NT2/D1 (cell line): Measurements from ENCODE around the gene TTLL5.

ENCODE experiments used
- DNase-seq: peaks from one replicate; pipeline ENCODE4 v3.0.0-alpha.2; 2011; ENCODE audit warnings: low read depth, low spot score
- H3K27me3 ChIP-seq: 2 replicates; pipeline ENCODE4 v1.6.0; 2011; ENCODE audit warnings: mild to moderate bottlenecking; ENCODE audit not compliant: insufficient read length, insufficient read depth
- H3K36me3 ChIP-seq: 2 replicates; pipeline ENCODE4 v1.6.1; 2011; ENCODE audit warnings: mild to moderate bottlenecking, low read length, mixed read lengths; ENCODE audit not compliant: insufficient read depth, insufficient read length
- H3K4me1 ChIP-seq: 2 replicates; pipeline ENCODE4 v1.5.1; 2011; ENCODE audit not compliant: insufficient read depth, insufficient read length
- H3K4me3 ChIP-seq: 2 replicates; pipeline ENCODE4 v1.5.1; 2011; ENCODE audit warnings: low read depth; ENCODE audit not compliant: insufficient read length
- H3K9ac ChIP-seq: 2 replicates; pipeline ENCODE4 v1.6.0; 2011; ENCODE audit warnings: low read depth; ENCODE audit not compliant: insufficient read length
- H3K9me3 ChIP-seq: 2 replicates; pipeline ENCODE4 v1.5.1; 2011; ENCODE audit warnings: mild to moderate bottlenecking, low read length; ENCODE audit not compliant: insufficient read depth
- SUZ12 ChIP-seq: IDR thresholded peaks from 2 replicates; pipeline ENCODE4 v1.6.1; 2011; ENCODE audit not compliant: insufficient read length, insufficient read depth; ENCODE audit errors: extremely low read depth
- YY1 ChIP-seq: IDR thresholded peaks from 2 replicates; pipeline ENCODE4 v1.6.1; 2011; ENCODE audit not compliant: insufficient read length, insufficient read depth
- ZNF274 ChIP-seq: IDR thresholded peaks from 2 replicates; pipeline ENCODE4 v1.6.1; 2011; ENCODE audit warnings: mild to moderate bottlenecking, low read depth, low read length

Gene TTLL5

GRCh38 chr14:75952489-75952888, 291.4 kb downstream of the TTLL5 start:
- H3K4me3 ChIP-seq = no peak overlapping the region
- no peaks in the 10 kb centered on the region for H3K4me1 ChIP-seq
- H3K9ac ChIP-seq = no peak overlapping the region
- no peaks in the 10 kb centered on the region for H3K9me3 ChIP-seq
- no peak for TF ChIP-seq ZNF274
- no peak for TF ChIP-seq SUZ12
- no peak for TF ChIP-seq YY1
- H3K27me3 ChIP-seq = no peaks in the 10 kb centered on the region
- no peak for DNase-seq
- no peaks in the 10 kb centered on the region for H3K36me3 ChIP-seq

- Histone ChIP-seq H3K4me1 (no peaks in the 10 kb centered on the region), H3K36me3 (peaks cover 2% of the 10 kb centered on the region), H3K27me3 (no peaks in the 10 kb centered on the region), H3K9me3 (no peaks in the 10 kb centered on the region), H3K9ac (no peak overlapping the region), H3K4me3 (no peak overlapping the region)
- DNase-seq = no peak
- TF ChIP-seq ZNF274 (no peak), SUZ12 (no peak), YY1 (no peak)
Observed at GRCh38 chr14:75959031-75959430, 298.0 kb downstream of the TTLL5 start.

GRCh38 chr14:75960231-75960630, 299.2 kb downstream of the TTLL5 start:
- Histone ChIP-seq H3K9me3 (no peaks in the 10 kb centered on the region), H3K27me3 (no peaks in the 10 kb centered on the region), H3K9ac (no peak overlapping the region), H3K4me1 (no peaks in the 10 kb centered on the region), H3K36me3 (peaks cover 2% of the 10 kb centered on the region), H3K4me3 (no peak overlapping the region)
- DNase-seq = no peak
- no peak for TF ChIP-seq SUZ12
- no peak for TF ChIP-seq YY1
- TF ChIP-seq ZNF274 = no peak

- no peak overlapping the region for H3K4me3 ChIP-seq
- TF ChIP-seq ZNF274 = no peak
- H3K36me3 ChIP-seq = peaks cover 2% of the 10 kb centered on the region
- H3K9ac ChIP-seq = no peak overlapping the region
- no peaks in the 10 kb centered on the region for H3K9me3 ChIP-seq
- no peak for DNase-seq
- H3K27me3 ChIP-seq = no peaks in the 10 kb centered on the region
- no peaks in the 10 kb centered on the region for H3K4me1 ChIP-seq
Observed at GRCh38 chr14:75961662-75962061, 300.6 kb downstream of the TTLL5 start.

- Histone ChIP-seq H3K4me1 (no peaks in the 10 kb centered on the region), H3K9ac (no peak overlapping the region), H3K27me3 (no peaks in the 10 kb centered on the region), H3K9me3 (no peaks in the 10 kb centered on the region; the same call in 1 of the 2 replicates), H3K36me3 (no peaks in the 10 kb centered on the region), H3K4me3 (no peak overlapping the region)
- no peak for TF ChIP-seq YY1
- TF ChIP-seq ZNF274 = no peak
- TF ChIP-seq SUZ12 = no peak
- no peak for DNase-seq
Observed at GRCh38 chr14:75967866-75968265, 306.8 kb downstream of the TTLL5 start.

GRCh38 chr14:75968456-75968855, 307.4 kb downstream of the TTLL5 start:
- no peak for TF ChIP-seq ZNF274
- TF ChIP-seq SUZ12 = no peak
- no peak for TF ChIP-seq YY1
- Histone ChIP-seq H3K9ac (no peak overlapping the region), H3K4me3 (no peak overlapping the region), H3K4me1 (no peaks in the 10 kb centered on the region), H3K9me3 (no peaks in the 10 kb centered on the region; the same call in 1 of the 2 replicates), H3K36me3 (no peaks in the 10 kb centered on the region), H3K27me3 (no peaks in the 10 kb centered on the region)
- no peak for DNase-seq

- TF ChIP-seq ZNF274 = no peak
- no peak for TF ChIP-seq SUZ12
- TF ChIP-seq YY1 = no peak
- Histone ChIP-seq H3K36me3 (no peaks in the 10 kb centered on the region), H3K9me3 (no peaks in the 10 kb centered on the region; the same call in 1 of the 2 replicates), H3K27me3 (no peaks in the 10 kb centered on the region), H3K4me1 (no peaks in the 10 kb centered on the region), H3K9ac (no peak overlapping the region), H3K4me3 (no peak overlapping the region)
- DNase-seq = no peak
Observed at GRCh38 chr14:75969126-75969525, 308.1 kb downstream of the TTLL5 start.

GRCh38 chr14:75969891-75970290, 308.8 kb downstream of the TTLL5 start:
- TF ChIP-seq ZNF274 = no peak
- TF ChIP-seq SUZ12 = no peak
- TF ChIP-seq YY1 = no peak
- H3K36me3 ChIP-seq = no peaks in the 10 kb centered on the region
- DNase-seq = no peak
- H3K4me3 ChIP-seq = no peak overlapping the region
- H3K9ac ChIP-seq = no peak overlapping the region
- no peaks in the 10 kb centered on the region for H3K27me3 ChIP-seq
- no peaks in the 10 kb centered on the region for H3K4me1 ChIP-seq
- H3K9me3 ChIP-seq = no peaks in the 10 kb centered on the region; the same call in 1 of the 2 replicates
